M059J (cell line): ENCODE data around the gene ARID5B. TPM values are rescaled to one million over a fixed set of nuclear protein-coding genes. Genes with fewer than 3 reads are reported as not detected.
A peak's percentile ranks its signal among the peaks of the same experiment; 100 is the strongest.

Experiments used
- DNase-seq: peaks from one replicate; pipeline ENCODE4 v3.0.0-alpha.2; 2012; ENCODE audit warnings: low read depth
- total RNA-seq: library from RNA; depleted of rRNA; stranded (reverse); fragments of >200 nt; shearing (Covaris generic); gene quantifications from 2 replicates; pipeline ENCODE4 v1.2.3, GENCODE V29; 2014

ARID5B gene
- total RNA-seq, 1 experiment from 2014 or later = 43.9 TPM

- no peak for DNase-seq
These were observed 132.7 kb downstream of the ARID5B start for GRCh38 chr10:62034096-62034640.

- peak; percentile 71 for DNase-seq
These were observed 134.9 kb downstream of the ARID5B start for GRCh38 chr10:62036186-62037081.

GRCh38 chr10:62037166-62037831 is 135.8 kb downstream of the ARID5B start:
- peak; percentile 93 for DNase-seq

GRCh38 chr10:62037890-62038608 is 136.6 kb downstream of the ARID5B start:
- no peak for DNase-seq

- peak; percentile 78 for DNase-seq
These were observed 137.2 kb downstream of the ARID5B start for GRCh38 chr10:62038609-62039190.

- no peak for DNase-seq
These were observed 138.5 kb downstream of the ARID5B start for GRCh38 chr10:62039954-62040353.

GRCh38 chr10:62040881-62041280 is 139.4 kb downstream of the ARID5B start:
- no peak for DNase-seq

GRCh38 chr10:62043421-62044021 is 142.0 kb downstream of the ARID5B start:
- peak; percentile 87 for DNase-seq

GRCh38 chr10:62044566-62044965 is 143.1 kb downstream of the ARID5B start:
- no peak for DNase-seq

GRCh38 chr10:62045765-62046521 is 144.4 kb downstream of the ARID5B start:
- peak; percentile 94 for DNase-seq

- peak; percentile 88 for DNase-seq
These were observed 145.2 kb downstream of the ARID5B start for GRCh38 chr10:62046522-62047227.

GRCh38 chr10:62047228-62047892 is 145.9 kb downstream of the ARID5B start:
- DNase-seq = no peak

- peak; percentile 67 for DNase-seq
These were observed 146.5 kb downstream of the ARID5B start for GRCh38 chr10:62047960-62048383.

GRCh38 chr10:62048470-62048869 is 147.0 kb downstream of the ARID5B start:
- no peak for DNase-seq

GRCh38 chr10:62048919-62049623 is 147.6 kb downstream of the ARID5B start:
- peak; percentile 99 for DNase-seq

- DNase-seq = peak; percentile 41
These were observed 148.3 kb downstream of the ARID5B start for GRCh38 chr10:62049624-62050345.

- peak; percentile 37 for DNase-seq
These were observed 148.9 kb downstream of the ARID5B start for GRCh38 chr10:62050346-62050892.
